Prostate gland (tissue), 2 donors: ENCODE measurements around the gene PABPN1L. TPM values are rescaled to one million over a fixed set of nuclear protein-coding genes. Genes with fewer than 3 reads are reported as not detected.

Experiments used
- DNase-seq: peaks from one replicate; pipeline ENCODE4 v3.0.0-alpha.2; 2019; ENCODE audit warnings: low spot score
- H3K27ac ChIP-seq, 2 donors: fragments of 200-600 bp; sonication (generic); 2 replicates each; pipeline ENCODE4 v1.5.1; 2017 to 2019
- H3K27me3 ChIP-seq: fragments of 200-600 bp; sonication (generic); replicated peaks from 2 replicates; pipeline ENCODE4 v1.5.1; 2019; ENCODE audit not compliant: insufficient read depth
- H3K36me3 ChIP-seq, 2 donors: fragments of 200-600 bp; sonication (generic); 1 replicate in 1 of 2; 2 replicates in 1 of 2; pipeline versions ENCODE4 v1.5.1 to v1.8.1; 2017 to 2019
- H3K4me1 ChIP-seq: fragments of 200-600 bp; sonication (generic); replicated peaks from 2 replicates; pipeline ENCODE4 v1.5.1; 2019
- H3K4me3 ChIP-seq, 2 donors: fragments of 200-600 bp; sonication (generic); 2 replicates each; pipeline ENCODE4 v1.5.1; 2017 to 2019
- H3K9me3 ChIP-seq: fragments of 200-600 bp; sonication (generic); 2 replicates; pipeline ENCODE4 v1.5.1; 2017
- POLR2A ChIP-seq: fragments of 450-650 bp; IDR thresholded peaks from one replicate; pipeline ENCODE4 v1.6.1; 2016; ENCODE audit warnings: antibody characterized with exemption, mild to moderate bottlenecking
- POLR2AphosphoS5 ChIP-seq: sonication (generic); formaldehyde crosslinking; IDR thresholded peaks from one replicate; pipeline ENCODE4 v1.6.1; 2017; ENCODE audit warnings: antibody characterized with exemption
- WGBS: methylation state at CpG from one replicate; pipeline ENCODE4 v1.1.5; 2018; 5-methylcytosine and 5-hydroxymethylcytosine counted together
- intact Hi-C: fragments of 100-400 bp; cut with DNase I; formaldehyde crosslinking; loops from one replicate; pipeline ENCODE4 v1.14.2; 2022
- total RNA-seq, 2 donors: library from RNA; depleted of rRNA; stranded (reverse); fragments of >200 nt; gene quantifications; one replicate each; pipeline ENCODE4 v1.1.0, GENCODE V29; 2016
- TF ChIP-seq, protein P1 (sequence below), 4 experiments: fragments of 200-600 bp in 2 of 4; fragments of 450-650 bp in 2 of 4; sonication (generic) in 2 of 4; IDR thresholded peaks; 1 replicate in 3 of 4; 2 replicates in 1 of 4; pipeline ENCODE4 v1.5.1; 2016 to 2019; ENCODE audit warnings: antibody characterized with exemption in 4 of 4, mild to moderate bottlenecking in 2 of 4, moderate library complexity in 2 of 4

The PABPN1L gene
- total RNA-seq, 2 donors from 2014 or later, result 4.1 TPM; not detected in 1

DNA sequence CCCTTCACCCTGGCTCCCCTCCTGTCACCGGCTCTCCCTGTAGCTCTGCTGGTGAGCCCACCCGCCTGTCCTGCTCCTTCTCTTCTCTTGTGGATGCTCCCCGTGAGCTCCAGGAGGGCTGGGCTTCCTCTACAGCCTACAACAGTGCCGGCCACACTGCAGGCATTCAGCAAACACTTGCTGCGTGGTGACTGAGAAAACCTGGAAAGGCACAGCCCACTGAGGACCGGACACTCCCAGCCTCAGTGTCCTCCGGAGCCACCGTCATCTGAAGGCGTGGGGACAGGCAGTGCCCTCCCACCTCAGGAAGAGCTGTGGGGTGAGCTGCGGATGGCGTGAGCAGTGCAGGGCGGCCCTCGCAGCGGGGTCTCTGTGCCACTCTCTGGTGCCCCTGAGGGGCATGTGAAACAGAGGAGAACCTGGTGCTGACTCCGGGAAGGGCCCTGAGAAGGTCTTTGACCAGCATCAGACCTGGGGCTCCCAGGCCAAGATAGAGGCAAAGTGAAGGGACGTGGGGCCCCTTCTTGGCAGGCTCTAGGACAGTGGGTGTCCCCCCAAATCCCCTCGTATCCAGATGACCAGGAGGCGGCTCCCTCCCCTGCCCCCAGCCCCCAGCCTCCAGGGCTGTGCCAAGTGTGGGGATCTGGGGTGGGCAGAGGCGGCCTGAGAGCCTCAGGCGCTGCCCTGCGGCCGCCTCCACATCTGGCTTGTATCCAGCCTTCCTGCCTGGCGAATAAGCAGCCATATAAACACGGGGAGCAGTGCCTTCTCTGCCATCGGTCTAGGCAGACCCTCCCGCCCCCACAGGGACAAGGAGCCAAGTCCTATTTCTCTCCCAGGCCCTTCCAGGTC is 44.0 kb upstream of the PABPN1L start:
- H3K4me1 ChIP-seq, result no peaks in the 10 kb centered on the region
- H3K27me3 ChIP-seq, result no peaks in the 10 kb centered on the region
- intact Hi-C loops, result no loop called here
- H3K27ac ChIP-seq, result no peak overlapping the region
- WGBS, result 59% methylated on average over 24 of the region's 26 CpGs
- no peak overlapping the region for H3K4me3 ChIP-seq
- no peak for DNase-seq
- no peaks in the 10 kb centered on the region for H3K36me3 ChIP-seq
- TF ChIP-seq POLR2AphosphoS5, result no peak
- TF ChIP-seq POLR2A, result no peak
- TF ChIP-seq, protein P1, sequence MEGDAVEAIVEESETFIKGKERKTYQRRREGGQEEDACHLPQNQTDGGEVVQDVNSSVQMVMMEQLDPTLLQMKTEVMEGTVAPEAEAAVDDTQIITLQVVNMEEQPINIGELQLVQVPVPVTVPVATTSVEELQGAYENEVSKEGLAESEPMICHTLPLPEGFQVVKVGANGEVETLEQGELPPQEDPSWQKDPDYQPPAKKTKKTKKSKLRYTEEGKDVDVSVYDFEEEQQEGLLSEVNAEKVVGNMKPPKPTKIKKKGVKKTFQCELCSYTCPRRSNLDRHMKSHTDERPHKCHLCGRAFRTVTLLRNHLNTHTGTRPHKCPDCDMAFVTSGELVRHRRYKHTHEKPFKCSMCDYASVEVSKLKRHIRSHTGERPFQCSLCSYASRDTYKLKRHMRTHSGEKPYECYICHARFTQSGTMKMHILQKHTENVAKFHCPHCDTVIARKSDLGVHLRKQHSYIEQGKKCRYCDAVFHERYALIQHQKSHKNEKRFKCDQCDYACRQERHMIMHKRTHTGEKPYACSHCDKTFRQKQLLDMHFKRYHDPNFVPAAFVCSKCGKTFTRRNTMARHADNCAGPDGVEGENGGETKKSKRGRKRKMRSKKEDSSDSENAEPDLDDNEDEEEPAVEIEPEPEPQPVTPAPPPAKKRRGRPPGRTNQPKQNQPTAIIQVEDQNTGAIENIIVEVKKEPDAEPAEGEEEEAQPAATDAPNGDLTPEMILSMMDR (IDR thresholded peaks at IDR 0.05), result no peak
- H3K9me3 ChIP-seq, result no peaks in the 10 kb centered on the region

DNA sequence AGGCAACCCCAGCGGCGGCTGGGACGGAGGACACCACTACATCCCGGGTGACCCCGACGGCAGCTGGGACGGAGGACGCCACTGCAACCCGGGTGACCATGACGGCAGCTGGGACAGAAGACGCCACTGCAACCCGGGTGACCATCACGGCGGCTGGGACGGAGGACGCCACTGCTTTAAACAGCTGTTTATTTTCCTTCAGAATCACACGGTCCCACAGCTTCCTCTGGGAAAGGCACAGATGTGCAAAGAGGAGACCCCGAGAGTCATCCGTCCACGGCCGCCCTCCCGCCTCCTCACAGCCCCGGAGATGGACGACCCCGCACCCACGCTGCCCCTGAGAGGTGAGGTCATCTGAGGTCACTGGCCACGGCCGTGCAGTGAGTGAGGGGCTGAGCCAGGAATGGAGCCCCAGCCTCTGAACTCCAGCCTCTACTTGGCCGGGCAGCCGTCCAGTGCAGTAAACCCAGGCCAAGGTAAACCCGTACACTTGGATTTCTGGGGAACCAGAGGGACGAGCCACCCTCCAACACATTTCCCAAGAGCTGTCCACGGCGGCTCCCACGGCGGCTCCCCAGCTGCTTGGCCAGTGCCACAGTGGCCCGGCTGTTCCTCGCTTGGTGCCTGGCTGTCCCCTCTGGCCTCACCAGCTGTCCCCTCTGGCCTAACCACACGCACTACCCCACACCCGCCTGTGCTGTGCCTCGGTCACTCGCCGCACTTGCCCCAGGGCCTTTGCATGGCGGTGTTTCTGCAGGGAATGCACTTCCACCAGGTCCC is 43.2 kb upstream of the PABPN1L start:
- DNase-seq, result no peak
- H3K36me3 ChIP-seq, result no peaks in the 10 kb centered on the region
- no peak for TF ChIP-seq POLR2AphosphoS5
- TF ChIP-seq POLR2A, result no peak
- TF ChIP-seq, protein P1 (IDR thresholded peaks at IDR 0.05), result no peak
- no peak overlapping the region for H3K27ac ChIP-seq
- H3K9me3 ChIP-seq, result no peaks in the 10 kb centered on the region
- intact Hi-C loops, result no loop called here
- 85% methylated on average over 43 of the region's 44 CpGs for WGBS
- no peaks in the 10 kb centered on the region for H3K4me1 ChIP-seq
- no peaks in the 10 kb centered on the region for H3K27me3 ChIP-seq
- no peak overlapping the region for H3K4me3 ChIP-seq

DNA sequence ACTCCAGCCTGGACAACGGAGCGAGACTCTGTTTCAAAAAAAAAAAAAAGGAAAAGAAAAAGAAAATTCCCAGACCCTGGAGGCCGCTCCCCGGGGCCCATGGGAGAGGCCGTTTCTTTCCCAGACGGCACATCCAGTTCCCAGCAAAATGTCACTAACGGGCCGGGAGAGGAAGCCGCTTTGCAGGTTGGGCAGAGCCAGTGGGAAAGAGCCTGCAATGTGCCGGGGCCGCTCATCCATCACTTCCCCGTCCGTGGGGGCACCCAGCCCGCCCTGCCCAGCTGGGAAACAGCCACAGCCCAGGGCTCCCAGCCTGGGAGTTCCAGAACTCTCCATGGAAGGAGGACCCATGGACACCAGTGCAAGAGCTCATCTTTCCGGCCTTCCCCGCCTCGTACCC is 41.8 kb upstream of the PABPN1L start:
- no peak overlapping the region for H3K4me3 ChIP-seq
- no peak overlapping the region for H3K27ac ChIP-seq
- intact Hi-C loops, result no loop called here
- TF ChIP-seq, protein P1 (IDR thresholded peaks at IDR 0.05), result no peak
- TF ChIP-seq POLR2AphosphoS5 (no peak), POLR2A (no peak)
- H3K9me3 ChIP-seq, result no peaks in the 10 kb centered on the region
- no peaks in the 10 kb centered on the region for H3K36me3 ChIP-seq
- H3K27me3 ChIP-seq, result no peaks in the 10 kb centered on the region
- WGBS, result 84% methylated on average over 16 of the region's 17 CpGs
- DNase-seq, result no peak
- no peaks in the 10 kb centered on the region for H3K4me1 ChIP-seq

DNA sequence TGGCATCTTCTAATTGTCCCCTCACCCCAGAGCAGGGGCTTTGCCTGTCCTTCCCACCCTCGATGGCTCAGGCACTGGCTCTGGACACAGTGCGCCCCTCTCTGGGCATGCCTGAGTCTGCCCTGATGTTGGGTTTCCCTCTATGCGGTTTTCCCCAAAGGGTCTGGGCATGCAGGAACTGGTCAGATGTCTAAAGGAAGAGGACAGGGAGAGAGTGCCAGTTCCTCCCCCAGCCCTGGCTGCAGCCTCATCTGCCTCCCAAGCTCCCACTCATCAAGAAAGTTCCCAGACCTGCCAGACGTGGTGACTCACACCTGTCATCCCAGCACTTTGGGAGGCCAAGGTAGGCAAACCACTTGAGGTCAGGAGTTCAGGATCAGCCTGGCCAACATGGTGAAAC is 41.3 kb upstream of the PABPN1L start:
- Histone ChIP-seq H3K4me1 (no peaks in the 10 kb centered on the region), H3K27ac (no peak overlapping the region), H3K27me3 (no peaks in the 10 kb centered on the region), H3K4me3 (no peak overlapping the region), H3K9me3 (no peaks in the 10 kb centered on the region), H3K36me3 (no peaks in the 10 kb centered on the region)
- intact Hi-C loops, result no loop called here
- no peak for DNase-seq
- TF ChIP-seq, protein P1 (IDR thresholded peaks at IDR 0.05), result peak in 1 of 4 experiments; percentile 8
- TF ChIP-seq POLR2AphosphoS5 (peak; percentile 17), POLR2A (no peak)
- 32% methylated on average over 4 of the region's 4 CpGs for WGBS
